ENCODE results near the gene UBE2V1. TPM values are rescaled to one million over a fixed set of nuclear protein-coding genes. Genes with fewer than 3 reads are reported as not detected.

The UBE2V1 gene
- total RNA-seq, 4 donors from 2014 or later, result 45.6 to 124 (median 62.9) TPM

- DNase-seq, result no peak
- intact Hi-C loops (cut with DNase I; ENCODE audit: low total_unique reads), result loop anchor here (5.0 kb wide), 1 partner anchor 51 kb away; no protein-coding TSS in a partner anchor
- H3K4me1 ChIP-seq, result no peaks in the 10 kb centered on the region
- TF ChIP-seq CTCF (IDR thresholded peaks at IDR 0.05) (peak; percentile 60 to 91 (median 74)), POLR2A (IDR thresholded peaks at IDR 0.05) (no peak)
- H3K36me3 ChIP-seq, result no peaks in the 10 kb centered on the region
- no peak overlapping the region for H3K4me3 ChIP-seq
- H3K9me3 ChIP-seq, result no peaks in the 10 kb centered on the region
- H3K27me3 ChIP-seq, result no peaks in the 10 kb centered on the region
- no peak overlapping the region for H3K27ac ChIP-seq
Measured at GRCh38 chr20:50120935-50121693, 8.2 kb upstream of the UBE2V1 start.

- H3K4me3 ChIP-seq, result no peak overlapping the region
- H3K9me3 ChIP-seq, result no peaks in the 10 kb centered on the region
- intact Hi-C loops (cut with DNase I; ENCODE audit: low total_unique reads), result no loop called here
- DNase-seq, result no peak
- no peaks in the 10 kb centered on the region for H3K4me1 ChIP-seq
- no peak overlapping the region for H3K27ac ChIP-seq
- H3K36me3 ChIP-seq, result no peaks in the 10 kb centered on the region
- H3K27me3 ChIP-seq, result no peaks in the 10 kb centered on the region
- no peak for TF ChIP-seq CTCF (IDR thresholded peaks at IDR 0.05)
- TF ChIP-seq POLR2A (IDR thresholded peaks at IDR 0.05), result no peak
Measured at GRCh38 chr20:50118203-50118602, 5.3 kb upstream of the UBE2V1 start.

- H3K9me3 ChIP-seq, result no peaks in the 10 kb centered on the region
- intact Hi-C loops (cut with DNase I; ENCODE audit: low total_unique reads), result no loop called here
- no peak for TF ChIP-seq POLR2A (IDR thresholded peaks at IDR 0.05)
- no peak for TF ChIP-seq CTCF (IDR thresholded peaks at IDR 0.05)
- H3K4me1 ChIP-seq, result peaks cover 2 to 3% of the 10 kb centered on the region in 2 donors
- peak overlapping the region; percentile 33 to 37 for H3K4me3 ChIP-seq
- peak overlapping the region; percentile 59 to 74 for H3K27ac ChIP-seq
- no peaks in the 10 kb centered on the region for H3K27me3 ChIP-seq
- no peak for DNase-seq
- H3K36me3 ChIP-seq, result no peaks in the 10 kb centered on the region
Measured at GRCh38 chr20:50116368-50116999, 3.5 kb upstream of the UBE2V1 start.

DNA sequence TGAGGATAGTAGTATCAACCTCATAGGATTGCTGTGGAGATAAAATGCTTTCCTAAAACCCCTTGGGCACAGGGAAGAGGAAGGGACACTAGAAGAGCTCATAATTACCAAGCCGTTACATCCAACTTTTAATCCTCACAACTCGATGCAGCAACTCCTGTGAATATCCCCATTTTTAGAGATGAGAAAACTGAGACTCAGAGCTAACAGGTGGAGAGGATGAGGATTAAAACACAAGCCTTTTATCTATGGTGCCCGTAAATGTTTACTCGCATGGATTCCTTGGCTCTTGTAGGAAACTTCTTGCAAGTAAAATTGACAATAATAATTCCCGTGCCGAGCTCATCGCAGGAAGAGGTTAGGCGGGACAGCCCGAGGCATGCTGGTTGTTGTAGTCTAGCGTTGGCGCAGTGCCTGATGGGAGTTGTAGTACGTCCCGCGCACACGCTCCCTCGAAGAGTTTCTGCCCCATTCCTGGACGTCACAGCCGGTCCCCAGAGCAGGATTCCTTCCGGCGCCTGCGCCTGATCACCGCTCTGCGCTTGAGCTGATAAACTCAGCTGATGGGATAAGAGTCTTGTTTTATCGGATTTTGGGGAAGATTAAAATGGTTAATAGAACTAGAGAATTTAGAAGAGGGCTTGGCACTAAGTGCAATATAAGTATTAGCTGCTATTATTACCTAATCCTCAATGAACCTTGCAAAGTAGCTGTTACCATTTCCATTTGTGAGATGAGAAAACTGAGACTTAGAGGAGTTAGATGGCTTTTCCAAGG, 2.8 kb upstream of the UBE2V1 start:
- no peaks in the 10 kb centered on the region for H3K27me3 ChIP-seq
- intact Hi-C loops (cut with DNase I; ENCODE audit: low total_unique reads), result no loop called here
- H3K4me1 ChIP-seq, result peaks cover 5 to 8% of the 10 kb centered on the region in 2 donors
- peak; percentile 97 to 98 for DNase-seq
- peak in 1 of 4 experiments; percentile 29 for TF ChIP-seq CTCF (IDR thresholded peaks at IDR 0.05)
- TF ChIP-seq POLR2A (IDR thresholded peaks at IDR 0.05), result peak; percentile 33 to 48
- peak overlapping the region; percentile 33 to 37 for H3K4me3 ChIP-seq
- no peaks in the 10 kb centered on the region for H3K36me3 ChIP-seq
- peak overlapping the region; percentile 65 to 74 for H3K27ac ChIP-seq
- no peaks in the 10 kb centered on the region for H3K9me3 ChIP-seq

Measured in uterus (tissue), 4 donors.